GM12873 (cell line): ENCODE data around the gene PPP1R9B.

Source experiments
- TF ChIP-seq, protein P1 (sequence below): IDR thresholded peaks from 2 replicates; pipeline ENCODE4 v1.5.1; 2012; ENCODE audit warnings: low read depth, mild to moderate bottlenecking, moderate library complexity, low read length, control low read depth; ENCODE audit not compliant: insufficient read depth; ENCODE audit errors: missing control alignments

PPP1R9B gene

DNA sequence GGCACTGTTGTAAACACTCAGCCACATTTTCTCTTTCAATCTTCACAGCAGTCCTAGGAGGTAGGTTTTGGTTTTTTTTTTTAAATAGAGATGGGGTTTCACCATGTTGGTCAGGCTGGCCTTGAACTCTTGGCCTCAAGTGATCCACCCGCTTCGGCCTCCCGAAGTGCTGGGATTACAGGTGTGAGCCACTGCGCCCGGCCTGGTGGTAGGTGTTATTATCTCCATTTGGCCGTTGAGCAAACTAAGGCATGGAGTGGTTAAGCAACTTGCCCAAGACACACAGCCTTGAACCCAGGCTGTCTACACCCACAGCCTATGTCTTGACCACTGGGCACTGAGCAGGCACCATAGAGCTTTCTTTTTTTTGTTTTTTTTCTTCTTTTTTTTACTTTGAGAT is 24.0 kb upstream of the PPP1R9B start:
- TF ChIP-seq, protein P1, sequence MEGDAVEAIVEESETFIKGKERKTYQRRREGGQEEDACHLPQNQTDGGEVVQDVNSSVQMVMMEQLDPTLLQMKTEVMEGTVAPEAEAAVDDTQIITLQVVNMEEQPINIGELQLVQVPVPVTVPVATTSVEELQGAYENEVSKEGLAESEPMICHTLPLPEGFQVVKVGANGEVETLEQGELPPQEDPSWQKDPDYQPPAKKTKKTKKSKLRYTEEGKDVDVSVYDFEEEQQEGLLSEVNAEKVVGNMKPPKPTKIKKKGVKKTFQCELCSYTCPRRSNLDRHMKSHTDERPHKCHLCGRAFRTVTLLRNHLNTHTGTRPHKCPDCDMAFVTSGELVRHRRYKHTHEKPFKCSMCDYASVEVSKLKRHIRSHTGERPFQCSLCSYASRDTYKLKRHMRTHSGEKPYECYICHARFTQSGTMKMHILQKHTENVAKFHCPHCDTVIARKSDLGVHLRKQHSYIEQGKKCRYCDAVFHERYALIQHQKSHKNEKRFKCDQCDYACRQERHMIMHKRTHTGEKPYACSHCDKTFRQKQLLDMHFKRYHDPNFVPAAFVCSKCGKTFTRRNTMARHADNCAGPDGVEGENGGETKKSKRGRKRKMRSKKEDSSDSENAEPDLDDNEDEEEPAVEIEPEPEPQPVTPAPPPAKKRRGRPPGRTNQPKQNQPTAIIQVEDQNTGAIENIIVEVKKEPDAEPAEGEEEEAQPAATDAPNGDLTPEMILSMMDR = no peak

DNA sequence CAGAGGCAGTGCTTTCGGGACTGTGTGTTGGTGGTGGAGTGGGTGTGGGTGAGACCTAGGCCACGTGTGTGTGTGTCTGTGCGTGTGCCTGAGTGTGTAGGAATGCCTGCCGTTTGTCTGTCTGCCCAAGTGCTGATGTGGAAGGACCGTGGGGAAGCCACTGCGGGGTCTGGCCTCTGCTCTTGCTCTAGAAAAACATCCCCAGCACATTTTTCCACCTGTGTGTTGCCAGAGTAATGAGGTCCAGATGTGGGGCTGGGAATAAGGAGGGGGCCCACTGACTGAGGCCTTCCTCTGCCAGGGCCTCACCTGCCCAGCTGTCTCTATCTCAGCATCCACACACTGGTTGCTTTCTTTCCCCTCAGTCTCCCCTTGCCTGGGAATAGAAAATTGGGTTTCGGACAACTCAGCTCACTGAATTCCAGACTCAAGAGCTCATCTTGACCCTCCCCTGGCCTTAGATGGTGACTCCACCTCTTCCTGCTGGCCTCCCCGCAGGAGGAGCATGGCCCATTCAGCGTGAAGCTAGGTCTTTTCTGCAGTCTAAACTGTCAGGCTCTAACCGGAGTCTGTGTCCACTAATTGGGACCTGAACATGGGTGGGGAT is 23.0 kb upstream of the PPP1R9B start:
- TF ChIP-seq, protein P1 = no peak

GRCh38 chr17:50172936-50173334 is 22.5 kb upstream of the PPP1R9B start:
- TF ChIP-seq, protein P1 = no peak

DNA sequence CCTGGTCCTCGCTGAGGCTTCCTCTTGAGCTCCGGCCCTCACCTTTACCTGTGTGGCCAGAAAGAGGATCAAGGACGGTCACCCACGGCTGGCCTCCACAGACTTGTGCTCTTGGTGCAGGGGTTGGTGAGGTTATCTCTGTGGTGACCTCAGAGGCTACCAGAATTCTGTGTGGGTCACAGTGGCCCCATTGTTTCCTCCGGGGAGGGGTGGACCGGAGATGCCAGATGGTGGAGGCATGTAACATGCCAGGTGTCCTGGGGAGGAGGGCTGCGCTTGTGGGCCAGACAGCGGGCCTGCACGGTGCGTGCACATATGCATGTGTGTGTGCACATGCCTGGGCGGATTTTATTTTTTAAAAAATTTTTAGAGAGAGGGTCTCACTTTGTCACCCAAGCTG is 21.7 kb upstream of the PPP1R9B start:
- TF ChIP-seq, protein P1 = no peak

DNA sequence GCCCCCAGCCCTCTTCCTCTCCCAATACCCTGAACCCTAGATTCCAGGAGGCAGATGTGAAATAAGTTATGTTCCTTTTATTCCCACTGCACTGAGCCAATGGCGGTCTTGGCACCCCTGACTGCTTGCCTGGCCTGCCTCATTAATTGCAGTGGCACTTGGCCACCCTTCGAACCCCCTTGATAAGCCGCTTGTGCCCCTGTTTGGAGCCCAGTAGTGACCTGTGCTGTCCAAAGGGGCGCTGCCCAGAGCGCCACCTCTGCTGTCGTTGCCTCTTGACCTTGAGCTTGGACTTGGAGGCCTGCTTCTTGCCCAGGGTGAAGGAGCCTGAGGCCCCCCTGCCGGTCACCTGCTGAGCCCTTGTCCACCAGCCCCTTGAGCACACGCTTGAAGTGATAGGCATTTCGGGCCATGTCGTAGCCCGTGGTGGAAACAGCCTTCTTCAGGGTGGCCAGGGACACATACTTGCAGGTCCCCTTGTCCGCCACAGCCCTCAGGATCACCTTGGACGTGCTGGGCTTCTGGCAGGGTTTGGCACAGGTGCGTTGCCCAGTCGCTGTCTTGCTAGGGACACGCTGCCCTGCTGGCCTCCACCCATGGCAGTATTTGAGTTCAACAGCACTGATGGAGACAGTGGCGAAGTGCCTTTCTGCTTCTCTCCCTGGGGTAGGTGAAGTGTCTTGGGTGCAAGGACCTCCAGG is 21.0 kb upstream of the PPP1R9B start:
- TF ChIP-seq, protein P1 = no peak

DNA sequence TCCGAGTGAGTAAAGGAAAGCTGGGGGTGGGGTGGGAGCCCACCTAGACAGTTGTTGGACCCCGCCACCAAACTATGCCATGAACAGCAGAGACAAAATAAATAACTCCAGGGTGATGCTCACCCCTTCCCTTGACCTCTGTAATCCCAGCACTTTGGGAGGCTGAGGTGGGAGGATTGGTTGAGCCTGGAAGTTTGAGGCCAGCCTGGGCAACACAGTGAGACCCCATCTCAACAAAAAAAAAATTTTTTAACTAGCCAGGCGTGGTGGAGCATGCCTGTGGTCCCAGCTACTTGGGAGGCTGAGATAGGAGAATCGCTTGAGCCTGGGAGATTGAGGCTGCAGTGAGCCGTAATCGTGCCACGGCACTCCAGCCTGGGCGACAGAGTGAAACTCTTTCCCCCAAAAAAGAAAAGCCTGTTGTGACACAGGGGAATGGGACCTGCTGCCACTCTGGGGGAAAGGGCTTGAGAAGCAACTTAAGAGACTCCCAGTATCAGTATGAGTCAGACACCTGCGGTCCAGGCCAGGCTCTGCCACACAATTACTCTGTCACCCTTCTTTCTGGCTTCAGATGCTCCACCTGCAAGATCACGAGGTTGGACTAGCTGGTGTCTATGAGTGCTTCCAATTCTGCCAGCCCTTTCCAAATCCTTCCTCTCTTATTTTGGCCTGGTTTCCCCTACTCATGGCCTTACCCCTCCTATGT is 20.3 kb upstream of the PPP1R9B start:
- TF ChIP-seq, protein P1 = no peak

- TF ChIP-seq, protein P1 = no peak
These were observed 19.5 kb upstream of the PPP1R9B start for GRCh38 chr17:50169881-50170459.
